Fibroblast of lung (primary cell): Measurements from ENCODE around the gene UBB. TPM values are rescaled to one million over a fixed set of nuclear protein-coding genes. Genes with fewer than 3 reads are reported as not detected.

Source experiments
- DNase-seq, 2 donors: peaks; one replicate each; pipeline versions ENCODE4 v3.0.0 to v3.0.0-alpha.2; 2010; ENCODE audit warnings: low read depth in 2 of 2
- H2AFZ ChIP-seq: 2 replicates; pipeline ENCODE4 v1.5.1; 2012; ENCODE audit warnings: low read length, control low read depth, inconsistent platforms
- H3K27ac ChIP-seq: 2 replicates; pipeline ENCODE4 v1.5.1; 2011; ENCODE audit warnings: low read length, control low read depth; ENCODE audit not compliant: insufficient read depth
- H3K27me3 ChIP-seq: 2 replicates; pipeline ENCODE4 v1.5.1; 2011; ENCODE audit warnings: mild to moderate bottlenecking, low read length; ENCODE audit not compliant: control insufficient read depth, insufficient read depth
- H3K36me3 ChIP-seq: 2 replicates; pipeline ENCODE4 v1.5.1; 2011; ENCODE audit warnings: low read length; ENCODE audit not compliant: control insufficient read depth, insufficient read depth
- H3K4me1 ChIP-seq: 2 replicates; pipeline ENCODE4 v1.5.1; 2011; ENCODE audit warnings: low read length; ENCODE audit not compliant: control insufficient read depth, insufficient read depth; ENCODE audit errors: extremely low read depth
- H3K4me2 ChIP-seq: 2 replicates; pipeline ENCODE4 v1.5.1; 2011; ENCODE audit warnings: low read length, control low read depth; ENCODE audit not compliant: insufficient read depth; ENCODE audit errors: extremely low read depth
- H3K4me3 ChIP-seq, 4 experiments: fragments of 200-600 bp in 1 of 4; sonication (generic) in 1 of 4; replicated peaks in 1 of 4; 2 replicates each; pipeline ENCODE4 v1.5.1; 2011 to 2016; ENCODE audit warnings: low read length in 4 of 4, low read depth in 3 of 4, mild to moderate bottlenecking in 3 of 4, control low read depth in 2 of 4, inconsistent platforms in 1 of 4, mixed read lengths in 1 of 4; ENCODE audit not compliant: insufficient read depth in 1 of 4; ENCODE audit errors: control extremely low read depth in 1 of 4
- H3K79me2 ChIP-seq: 2 replicates; pipeline ENCODE4 v1.5.1; 2012; ENCODE audit warnings: mild to moderate bottlenecking, low read length, inconsistent platforms; ENCODE audit not compliant: control insufficient read depth, insufficient read depth
- H3K9ac ChIP-seq: 2 replicates; pipeline ENCODE4 v1.5.1; 2011; ENCODE audit warnings: mild to moderate bottlenecking, low read length, control low read depth; ENCODE audit not compliant: insufficient read depth
- H3K9me3 ChIP-seq: 2 replicates; pipeline ENCODE4 v1.5.1; 2012; ENCODE audit warnings: low read depth, low read length; ENCODE audit not compliant: control insufficient read depth, insufficient read depth
- H4K20me1 ChIP-seq: 2 replicates; pipeline ENCODE4 v1.5.1; 2011; ENCODE audit warnings: low read length; ENCODE audit not compliant: control insufficient read depth, insufficient read depth; ENCODE audit errors: extremely low read depth
- EZH2 ChIP-seq: IDR thresholded peaks from 2 replicates; pipeline ENCODE4 v1.5.1; 2012; ENCODE audit warnings: low read length, control low read depth, mild to moderate bottlenecking; ENCODE audit errors: missing control alignments
- polyA plus RNA-seq, 2 donors: library from polyadenylated mRNA; depleted of rRNA in 1 of 2; stranded (reverse) in 1 of 2; unstranded in 1 of 2; fragments of >200 nt; gene quantifications; 2 replicates each; pipeline ENCODE4 v1.2.1, GENCODE V29; 2011 to 2012; ENCODE audit warnings: missing spikeins in 1 of 2
- total RNA-seq: library from RNA; depleted of rRNA; stranded (reverse); fragments of >200 nt; gene quantifications from 2 replicates; pipeline ENCODE4 v1.2.1, GENCODE V29; 2014
- TF ChIP-seq, protein P1 (sequence below), 2 donors: IDR thresholded peaks in 1 of 2; conservative IDR thresholded peaks in 1 of 2; 1 replicate in 1 of 2; 2 replicates in 1 of 2; pipeline ENCODE4 v1.5.1; 2011 to 2012; ENCODE audit warnings: low read length in 2 of 2, control low read depth in 1 of 2, inconsistent platforms in 1 of 2, low read depth in 1 of 2, mild to moderate bottlenecking in 1 of 2

The UBB gene
- total and polyA plus RNA-seq, 2 donors (not counting 1 experiment from before 2014, with no cell fraction given) = 1,190 to 3,188 TPM

DNA sequence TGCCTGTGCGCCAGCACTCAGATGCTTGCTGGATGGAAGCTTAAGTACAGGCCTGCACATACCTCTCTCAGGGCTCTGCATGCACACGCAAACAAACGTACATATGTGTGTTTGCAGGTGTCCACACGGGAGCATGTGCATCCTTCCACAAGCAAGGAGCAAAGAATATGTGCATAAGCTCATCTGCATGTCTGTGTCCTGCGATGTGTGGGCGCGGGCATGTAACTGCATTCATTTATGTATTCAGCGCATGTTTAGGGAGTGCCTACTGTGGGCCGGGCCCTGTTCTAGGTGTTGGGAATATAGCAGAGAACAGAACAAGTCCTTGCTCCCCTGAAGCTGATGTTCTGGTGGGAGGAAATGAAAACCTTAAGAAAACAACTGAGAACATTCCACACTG, 48.2 kb downstream of the UBB start:
- Histone ChIP-seq H4K20me1 (no peaks in the 10 kb centered on the region), H3K9ac (no peak overlapping the region), H3K4me1 (peaks cover 4% of the 10 kb centered on the region), H3K27me3 (no peaks in the 10 kb centered on the region), H3K4me2 (no peak overlapping the region), H3K9me3 (no peaks in the 10 kb centered on the region), H3K27ac (no peak overlapping the region), H3K4me3 (no peak overlapping the region), H3K36me3 (peaks cover 37% of the 10 kb centered on the region), H3K79me2 (no peaks in the 10 kb centered on the region), H2AFZ (no peak overlapping the region)
- no peak for DNase-seq
- TF ChIP-seq, protein P1, sequence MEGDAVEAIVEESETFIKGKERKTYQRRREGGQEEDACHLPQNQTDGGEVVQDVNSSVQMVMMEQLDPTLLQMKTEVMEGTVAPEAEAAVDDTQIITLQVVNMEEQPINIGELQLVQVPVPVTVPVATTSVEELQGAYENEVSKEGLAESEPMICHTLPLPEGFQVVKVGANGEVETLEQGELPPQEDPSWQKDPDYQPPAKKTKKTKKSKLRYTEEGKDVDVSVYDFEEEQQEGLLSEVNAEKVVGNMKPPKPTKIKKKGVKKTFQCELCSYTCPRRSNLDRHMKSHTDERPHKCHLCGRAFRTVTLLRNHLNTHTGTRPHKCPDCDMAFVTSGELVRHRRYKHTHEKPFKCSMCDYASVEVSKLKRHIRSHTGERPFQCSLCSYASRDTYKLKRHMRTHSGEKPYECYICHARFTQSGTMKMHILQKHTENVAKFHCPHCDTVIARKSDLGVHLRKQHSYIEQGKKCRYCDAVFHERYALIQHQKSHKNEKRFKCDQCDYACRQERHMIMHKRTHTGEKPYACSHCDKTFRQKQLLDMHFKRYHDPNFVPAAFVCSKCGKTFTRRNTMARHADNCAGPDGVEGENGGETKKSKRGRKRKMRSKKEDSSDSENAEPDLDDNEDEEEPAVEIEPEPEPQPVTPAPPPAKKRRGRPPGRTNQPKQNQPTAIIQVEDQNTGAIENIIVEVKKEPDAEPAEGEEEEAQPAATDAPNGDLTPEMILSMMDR (conservative IDR thresholded peaks at IDR 0.05 in 1 of 2, IDR thresholded peaks at IDR 0.05 in 1 of 2; ENCODE audit: low read depth in 1 of 2, low read length in 2 of 2) = no peak
- TF ChIP-seq EZH2 = no peak

DNA sequence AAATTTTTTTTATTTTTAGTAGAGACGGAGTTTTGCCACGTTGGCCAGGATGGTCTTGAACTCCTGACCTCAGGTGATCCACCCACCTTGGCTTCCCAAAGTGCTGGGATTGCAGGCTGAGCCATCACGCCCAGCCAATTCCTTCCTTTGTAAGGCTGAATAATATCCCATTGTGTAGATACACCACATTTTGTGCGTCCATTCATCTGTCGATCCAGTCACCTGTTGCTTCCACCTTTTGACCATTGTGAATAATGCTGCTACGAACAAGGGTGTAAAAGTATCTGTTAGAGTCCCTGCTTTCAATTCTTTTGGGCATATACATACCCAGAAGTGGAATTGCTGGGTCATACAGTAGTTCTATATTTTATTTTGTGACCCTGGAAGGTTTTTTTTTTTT, 49.8 kb downstream of the UBB start:
- no peak overlapping the region for H3K9ac ChIP-seq
- H3K27me3 ChIP-seq = no peaks in the 10 kb centered on the region
- no peak overlapping the region for H2AFZ ChIP-seq
- no peaks in the 10 kb centered on the region for H4K20me1 ChIP-seq
- H3K4me2 ChIP-seq = no peak overlapping the region
- H3K36me3 ChIP-seq = peaks cover 36% of the 10 kb centered on the region
- H3K4me3 ChIP-seq = no peak overlapping the region
- H3K79me2 ChIP-seq = no peaks in the 10 kb centered on the region
- peaks cover 2% of the 10 kb centered on the region for H3K4me1 ChIP-seq
- TF ChIP-seq, protein P1 (conservative IDR thresholded peaks at IDR 0.05 in 1 of 2, IDR thresholded peaks at IDR 0.05 in 1 of 2; ENCODE audit: low read depth in 1 of 2, low read length in 2 of 2) = no peak
- no peak for TF ChIP-seq EZH2
- no peak for DNase-seq
- H3K27ac ChIP-seq = no peak overlapping the region
- H3K9me3 ChIP-seq = no peaks in the 10 kb centered on the region

DNA sequence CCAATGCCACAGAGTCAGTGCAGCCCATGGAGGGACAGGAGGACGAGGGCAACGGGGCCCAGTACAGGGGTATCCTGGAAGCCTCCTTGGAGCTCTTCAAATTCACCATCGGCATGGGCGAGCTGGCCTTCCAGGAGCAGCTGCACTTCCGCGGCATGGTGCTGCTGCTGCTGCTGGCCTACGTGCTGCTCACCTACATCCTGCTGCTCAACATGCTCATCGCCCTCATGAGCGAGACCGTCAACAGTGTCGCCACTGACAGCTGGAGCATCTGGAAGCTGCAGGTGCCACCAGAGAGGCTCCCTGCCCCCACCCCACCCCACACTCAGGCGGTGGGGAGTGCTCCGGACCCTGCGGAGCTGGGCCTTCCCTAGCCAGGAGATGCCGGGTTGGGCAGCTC, 51.1 kb downstream of the UBB start:
- no peaks in the 10 kb centered on the region for H3K27me3 ChIP-seq
- H3K79me2 ChIP-seq = no peaks in the 10 kb centered on the region
- no peak for DNase-seq
- H3K4me1 ChIP-seq = peaks cover 2% of the 10 kb centered on the region
- no peak overlapping the region for H3K9ac ChIP-seq
- no peak for TF ChIP-seq EZH2
- no peak overlapping the region for H3K4me2 ChIP-seq
- peaks cover 28% of the 10 kb centered on the region for H3K36me3 ChIP-seq
- no peaks in the 10 kb centered on the region for H3K9me3 ChIP-seq
- H4K20me1 ChIP-seq = no peaks in the 10 kb centered on the region
- no peak overlapping the region for H2AFZ ChIP-seq
- H3K27ac ChIP-seq = no peak overlapping the region
- no peak overlapping the region for H3K4me3 ChIP-seq

Other genes starting within 250 kb of the UBB start
- gene NCOR1, start 165.6 kb upstream of the UBB start, total RNA-seq = 63.2 and 106 TPM in 2 replicates
- 67.6 and 92.8 TPM in 2 replicates for gene NCOR1, start 165.6 kb upstream of the UBB start, polyA plus RNA-seq
- gene PIGL, start 163.9 kb upstream of the UBB start, total RNA-seq = 14.4 and 19.3 TPM in 2 replicates
- 12.6 and 16.4 TPM in 2 replicates for gene PIGL, start 163.9 kb upstream of the UBB start, polyA plus RNA-seq
- gene CENPV, start 27.6 kb upstream of the UBB start, total RNA-seq = 9.2 and 9.8 TPM in 2 replicates
- 25.1 and 43.7 TPM in 2 replicates for gene CENPV, start 27.6 kb upstream of the UBB start, polyA plus RNA-seq
- 56.2 and 74.5 TPM in 2 replicates for gene TRPV2, start 34.5 kb downstream of the UBB start, total RNA-seq
- 62.6 and 68.6 TPM in 2 replicates for gene TRPV2, start 34.5 kb downstream of the UBB start, polyA plus RNA-seq
- gene LRRC75A, start 111.1 kb downstream of the UBB start, total RNA-seq = 2.1 and 3.1 TPM in 2 replicates
- gene LRRC75A, start 111.1 kb downstream of the UBB start, polyA plus RNA-seq = 0.64 and 1.7 TPM in 2 replicates
- gene ZNF287, start 188.1 kb downstream of the UBB start, total RNA-seq = 5.4 and 6.6 TPM in 2 replicates
- gene ZNF287, start 188.1 kb downstream of the UBB start, polyA plus RNA-seq = 5.5 and 6.7 TPM in 2 replicates